Measurements from ENCODE around the gene SGSM1.

- no peak for TF ChIP-seq CTCF (IDR thresholded peaks at IDR 0.05; ENCODE audit: borderline replicate concordance, extremely low read depth, low read length, poor library complexity, severe bottlenecking)
- no peak for TF ChIP-seq EZH2 (IDR thresholded peaks at IDR 0.05; ENCODE audit: borderline replicate concordance, low read depth, low read length, severe bottlenecking)
Measured at GRCh38 chr22:24836282-24836681, 30.3 kb downstream of the SGSM1 start.

Data from DND-41 (cell line).